K562 treated with DMSO at 1 percent for 12 hours (cell line): ENCODE results near the gene ARL1. TPM values are rescaled to one million over a fixed set of nuclear protein-coding genes. Genes with fewer than 3 reads are reported as not detected.

ENCODE experiments used
- total RNA-seq: library from RNA; unstranded; fragments of 300-600 nt; gene quantifications from 2 replicates; pipeline ENCODE4 v1.2.3, GENCODE V29; 2022; ENCODE audit not compliant: insufficient read depth

Gene ARL1
- 18.0 and 37.0 TPM in 2 replicates for total RNA-seq

GRCh38 chr12:101407436-101408345 lies at the start of gene ARL1:
Gene ARL1, minus strand, starts transcription at chr12:101407772. Its CDS starts 127 bp downstream, at chr12:101407645.

Other genes with a start within 250 kb of the ARL1 start
- gene SLC5A8, start 197.5 kb downstream of the ARL1 start, total RNA-seq: not detected in 2 replicates
- gene UTP20, start 127.7 kb downstream of the ARL1 start, total RNA-seq: 0.66 and 4.0 TPM in 2 replicates
- not detected in 2 replicates for gene SPIC, start 67.6 kb upstream of the ARL1 start, total RNA-seq
- not detected in 2 replicates for gene MYBPC1, start 187.2 kb upstream of the ARL1 start, total RNA-seq